Midbrain (tissue), 1 donor: ENCODE measurements around the gene LGALS12.
A peak's percentile ranks its signal among the peaks of the same experiment; 100 is the strongest.

Experiments
- DNase-seq: peaks from one replicate; lab custom pipeline; 2025; lab: John Stamatoyannopoulos, UW

Gene LGALS12, protein sequence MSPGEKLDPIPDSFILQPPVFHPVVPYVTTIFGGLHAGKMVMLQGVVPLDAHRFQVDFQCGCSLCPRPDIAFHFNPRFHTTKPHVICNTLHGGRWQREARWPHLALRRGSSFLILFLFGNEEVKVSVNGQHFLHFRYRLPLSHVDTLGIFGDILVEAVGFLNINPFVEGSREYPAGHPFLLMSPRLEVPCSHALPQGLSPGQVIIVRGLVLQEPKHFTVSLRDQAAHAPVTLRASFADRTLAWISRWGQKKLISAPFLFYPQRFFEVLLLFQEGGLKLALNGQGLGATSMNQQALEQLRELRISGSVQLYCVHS

DNA sequence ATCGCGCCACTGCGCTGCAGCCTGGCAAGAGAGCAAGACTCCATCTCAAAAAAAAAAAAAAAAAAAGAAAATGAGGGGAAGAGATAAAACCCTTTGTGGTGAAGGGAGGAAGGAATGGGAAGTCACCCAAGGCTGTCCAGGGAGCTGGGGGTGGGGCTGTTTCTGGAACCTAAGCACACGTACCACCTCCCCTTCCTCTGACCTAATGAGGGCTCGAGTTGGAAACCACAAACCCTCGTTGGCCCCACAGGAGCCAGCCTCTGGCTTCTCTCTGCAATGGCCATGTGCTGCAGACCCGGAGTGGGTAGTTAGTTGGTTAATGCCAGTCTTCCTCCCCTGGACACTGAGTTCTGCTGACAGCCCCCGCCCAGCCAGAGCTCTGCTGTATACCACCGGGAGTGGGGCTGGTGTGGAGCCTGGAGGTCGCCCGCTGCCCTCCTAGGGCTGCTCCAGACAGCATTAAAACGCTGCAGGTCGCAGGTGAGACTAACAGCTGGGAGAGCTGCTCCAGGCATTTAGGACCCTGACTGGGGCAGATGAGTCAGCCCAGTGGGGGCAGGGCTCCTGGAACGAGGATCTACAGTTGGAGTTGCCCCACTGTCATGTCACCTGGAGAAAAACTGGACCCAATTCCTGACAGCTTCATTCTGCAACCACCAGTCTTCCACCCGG is at the start of gene LGALS12:
Gene LGALS12 (plus strand): TSS at position 228 of the 672 bp plus-strand sequence. CDS start 375 bp downstream, at position 603.
- no peak for DNase-seq

DNA sequence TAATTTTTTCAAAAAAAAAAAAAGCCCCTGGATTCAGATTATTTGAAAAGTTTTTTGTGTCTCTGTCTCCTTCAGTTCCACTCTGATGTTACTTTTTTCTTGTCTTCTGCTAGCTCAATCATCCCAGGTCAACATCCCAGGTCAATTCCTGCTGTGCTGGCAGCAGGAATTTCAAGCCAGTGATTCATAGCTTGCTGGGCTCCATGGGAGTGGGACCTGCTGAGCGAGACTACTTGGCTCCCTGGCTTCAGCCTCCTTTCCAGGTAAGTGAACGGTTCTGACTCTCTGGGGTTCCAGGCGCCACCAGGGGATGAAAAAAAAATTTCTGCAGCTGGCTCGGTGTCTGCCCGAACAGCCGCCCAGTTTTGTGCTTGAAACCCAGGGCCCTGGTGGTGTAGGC is 46.3 kb upstream of the LGALS12 start:
- DNase-seq, result no peak

DNA sequence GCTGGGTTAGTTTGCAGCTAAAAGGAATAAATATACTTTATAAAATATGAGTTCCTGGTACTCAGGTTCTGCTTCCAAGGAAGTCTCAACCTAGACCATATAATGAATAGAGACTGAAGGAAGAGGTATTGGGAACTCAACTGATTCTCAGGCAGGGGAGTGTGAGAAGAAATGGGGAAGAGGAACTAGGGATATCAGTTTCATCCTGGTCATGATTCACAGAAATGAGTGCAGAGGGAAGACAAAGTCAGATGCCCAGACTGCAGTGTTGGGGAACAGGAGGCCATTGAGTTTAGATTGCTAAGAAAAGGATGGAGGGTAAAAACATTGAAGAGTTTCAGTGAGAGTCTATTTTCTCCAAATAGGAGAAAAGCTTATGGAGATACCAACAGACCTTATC is 43.7 kb upstream of the LGALS12 start:
- DNase-seq, result no peak

DNA sequence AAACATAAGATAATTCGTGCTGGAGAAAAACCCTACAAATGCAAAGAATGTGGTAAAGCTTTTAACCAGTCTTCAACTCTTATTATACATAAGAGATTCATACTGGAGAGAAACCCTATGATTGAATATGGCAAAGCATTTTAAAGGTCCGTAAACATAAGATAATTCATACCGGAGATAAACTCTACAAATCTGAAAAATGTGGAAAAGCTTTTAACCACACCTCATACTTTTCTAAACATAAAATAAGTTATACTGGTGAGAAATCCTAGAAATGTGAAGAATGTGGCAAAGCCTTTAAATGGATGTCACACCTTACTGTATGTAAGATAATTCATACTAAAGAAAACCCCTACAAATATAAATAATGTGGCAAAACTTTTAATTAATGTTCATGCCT is 35.6 kb upstream of the LGALS12 start:
- no peak for DNase-seq

DNA sequence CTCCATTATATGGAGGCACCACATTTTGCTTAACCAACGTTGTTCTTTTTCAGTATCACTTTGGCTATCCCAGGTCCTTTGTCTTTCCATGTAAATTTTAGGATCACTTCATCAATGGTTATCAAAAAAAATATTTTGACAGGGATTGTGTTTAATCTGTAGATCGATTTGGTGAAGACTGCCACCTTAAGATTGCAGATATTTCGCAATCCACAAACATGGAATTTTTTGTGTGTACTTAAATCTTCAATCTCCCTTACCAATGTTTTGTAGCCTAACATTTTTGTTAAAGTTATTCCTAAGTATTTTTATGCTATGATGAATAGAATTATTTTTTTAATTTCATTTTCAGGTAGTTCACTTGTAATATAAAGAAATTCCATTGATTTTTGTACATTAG is 33.5 kb upstream of the LGALS12 start:
- no peak for DNase-seq

DNA sequence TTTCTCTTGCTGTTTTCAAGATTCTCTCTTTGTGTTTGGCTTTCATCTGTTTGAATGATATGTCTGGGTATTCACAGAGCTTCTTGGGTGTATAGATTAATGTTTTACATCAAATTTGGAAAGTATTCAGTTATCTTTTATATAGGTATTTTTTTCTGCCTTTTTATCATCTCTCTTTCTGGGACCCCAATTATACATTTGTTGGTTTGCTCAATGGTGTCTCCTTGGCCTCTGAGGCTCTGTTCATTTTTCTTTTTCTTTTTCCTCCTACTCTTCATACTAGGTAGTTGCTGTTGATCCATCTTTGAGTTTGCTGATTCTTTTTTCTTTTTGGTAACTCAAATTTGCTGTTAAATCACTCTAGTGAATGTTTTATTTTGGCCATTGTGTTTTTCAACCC is 29.3 kb upstream of the LGALS12 start:
- no peak for DNase-seq

DNA sequence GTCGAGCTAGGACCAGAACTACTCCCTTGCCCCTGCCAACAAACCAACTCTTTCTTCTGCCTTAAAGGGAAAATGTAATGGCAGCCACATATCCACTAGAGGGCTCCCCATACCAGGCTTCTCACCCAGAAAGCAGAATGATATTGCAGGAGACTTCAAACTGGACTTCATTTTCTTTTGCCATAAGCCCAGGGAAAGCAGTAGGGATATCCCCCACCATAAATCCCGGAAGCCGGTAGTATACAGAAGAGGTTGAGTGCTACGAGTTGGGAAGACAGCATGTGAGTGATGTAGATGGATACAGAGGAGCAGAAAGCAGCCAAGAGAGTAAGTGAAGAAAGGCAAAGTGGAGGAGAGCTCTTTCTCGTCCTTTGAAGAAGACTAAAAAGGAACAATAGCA is 27.0 kb upstream of the LGALS12 start:
- peak; percentile 86 for DNase-seq

DNA sequence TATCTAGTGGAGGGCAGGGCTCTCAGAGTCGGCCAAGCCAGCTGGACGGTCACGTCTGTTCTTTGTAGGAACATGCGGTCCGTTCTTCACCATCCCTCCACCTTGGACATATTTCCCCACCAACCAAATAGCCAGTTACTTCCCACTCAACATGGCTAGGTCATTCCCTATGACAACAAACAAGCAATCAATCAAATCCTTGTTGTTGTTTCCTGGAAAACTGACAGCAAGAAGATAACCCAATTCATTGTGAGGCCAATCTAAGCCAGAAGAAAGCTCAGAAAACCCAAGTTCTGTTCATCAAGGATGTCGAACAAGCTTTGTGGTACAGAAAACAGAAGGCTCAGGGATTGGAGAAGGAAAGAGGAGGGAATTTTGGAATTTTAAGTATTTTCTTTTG is 25.8 kb upstream of the LGALS12 start:
- DNase-seq, result no peak

DNA sequence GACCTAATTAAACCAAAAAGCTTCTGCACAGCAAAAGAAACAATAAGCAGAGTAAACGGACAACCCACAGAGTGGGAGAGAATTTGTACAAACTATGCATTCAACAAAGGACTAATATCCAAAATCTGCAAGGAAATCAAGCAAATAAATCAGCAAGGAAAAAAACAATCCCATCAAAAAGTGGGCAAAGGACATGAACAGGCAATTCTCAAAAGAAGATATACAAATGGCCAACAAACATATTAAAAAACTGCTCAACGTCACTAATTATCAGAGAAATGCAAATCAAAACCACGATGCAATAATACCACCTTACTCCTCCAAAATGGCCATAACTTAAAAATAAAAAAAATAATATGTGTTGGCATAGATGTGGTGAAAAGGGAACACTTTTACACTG is 20.1 kb upstream of the LGALS12 start:
- DNase-seq, result no peak

DNA sequence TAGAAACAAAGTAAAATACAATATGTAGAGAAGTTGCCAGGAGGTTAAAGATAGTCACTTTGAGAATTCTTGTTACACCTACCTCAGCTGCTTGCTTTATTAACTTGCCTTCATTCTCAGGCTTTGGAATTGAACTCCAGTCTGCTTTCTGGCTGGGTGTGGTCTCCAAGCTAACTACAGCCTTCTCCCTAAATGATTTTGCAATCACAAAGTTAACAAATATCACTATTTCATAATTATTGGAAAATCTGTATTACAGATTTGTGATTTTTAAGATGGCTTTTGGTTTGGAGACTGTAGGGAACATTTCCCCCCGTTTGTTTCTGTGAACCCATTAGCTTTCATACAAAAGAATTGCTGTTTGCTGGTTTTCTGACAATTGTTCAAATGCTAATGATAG is 17.1 kb upstream of the LGALS12 start:
- no peak for DNase-seq

DNA sequence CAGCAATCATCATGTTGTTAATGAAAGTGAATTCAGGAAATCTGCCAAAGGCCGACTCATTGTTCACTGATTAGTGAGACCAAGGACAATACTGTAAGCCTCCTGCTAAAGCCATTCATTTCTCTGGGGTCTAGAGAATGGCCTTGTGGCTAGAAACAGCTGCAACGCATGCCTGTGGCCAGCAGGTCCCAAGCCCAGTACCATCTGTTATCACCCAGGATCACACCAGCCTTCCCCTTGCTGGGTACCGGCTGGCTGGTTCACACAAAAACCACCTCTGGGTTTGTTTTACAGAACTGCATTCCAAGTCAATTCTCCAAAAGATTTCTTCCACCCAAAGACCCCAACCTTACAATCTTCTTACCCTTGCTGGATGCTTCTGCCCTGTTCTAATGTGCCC is 16.0 kb upstream of the LGALS12 start:
- DNase-seq, result no peak

DNA sequence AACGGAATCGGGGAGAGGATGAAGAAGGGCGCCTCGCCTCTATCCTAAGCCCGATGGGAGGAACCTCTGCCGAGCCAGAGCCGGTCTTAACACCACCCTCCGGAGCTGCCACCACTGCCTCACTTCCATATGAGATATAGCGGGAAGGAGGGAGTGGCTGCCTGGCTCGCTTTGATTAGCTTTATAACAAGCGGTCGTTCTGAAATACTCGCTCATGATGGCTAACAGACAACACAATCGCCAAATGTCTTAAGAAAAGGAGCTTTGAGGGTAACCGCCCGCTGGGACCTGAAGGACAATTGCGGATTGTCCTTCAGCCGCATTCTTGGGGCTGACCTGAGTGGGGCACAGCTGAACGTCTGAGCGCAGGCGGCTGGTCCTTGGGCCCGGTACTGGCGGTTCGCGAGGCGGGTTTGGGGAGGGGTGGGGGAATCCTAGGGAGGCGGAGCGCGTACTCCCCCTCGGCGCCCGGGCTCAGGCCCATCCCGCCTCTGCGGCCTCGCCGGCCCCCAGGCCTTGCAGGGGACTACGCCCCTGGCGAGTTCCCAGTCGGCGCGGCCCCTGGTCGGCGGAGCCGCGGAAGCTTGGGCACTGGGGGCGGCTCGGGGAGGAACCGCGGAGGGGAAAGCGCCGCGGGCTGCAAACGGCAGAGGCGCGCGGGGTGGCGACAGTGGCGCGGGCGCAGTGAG is 15.2 kb upstream of the LGALS12 start, which contains the start of gene PLAAT5:
Gene PLAAT5 (minus strand): TSS at position 617 of the 689 bp plus-strand sequence. CDS start 133 bp downstream, at position 484.
- peak; percentile 48 for DNase-seq

DNA sequence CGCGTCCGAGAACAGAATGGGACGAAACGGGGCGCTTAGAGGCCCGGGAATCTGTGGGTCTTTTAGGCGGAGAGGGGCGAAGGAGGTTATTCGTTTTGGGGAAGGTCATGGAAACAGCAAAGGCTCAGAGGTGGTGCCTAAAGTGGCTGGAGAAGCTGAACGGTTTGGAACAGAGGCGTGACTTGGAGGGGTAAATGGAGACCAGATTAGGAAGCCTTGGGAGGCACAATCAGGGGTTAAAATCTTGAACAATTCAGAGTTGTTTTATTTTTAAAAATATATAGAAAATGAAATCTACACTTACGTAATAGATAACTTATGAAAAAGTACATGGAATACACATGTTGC is 14.7 kb upstream of the LGALS12 start:
- no peak for DNase-seq

DNA sequence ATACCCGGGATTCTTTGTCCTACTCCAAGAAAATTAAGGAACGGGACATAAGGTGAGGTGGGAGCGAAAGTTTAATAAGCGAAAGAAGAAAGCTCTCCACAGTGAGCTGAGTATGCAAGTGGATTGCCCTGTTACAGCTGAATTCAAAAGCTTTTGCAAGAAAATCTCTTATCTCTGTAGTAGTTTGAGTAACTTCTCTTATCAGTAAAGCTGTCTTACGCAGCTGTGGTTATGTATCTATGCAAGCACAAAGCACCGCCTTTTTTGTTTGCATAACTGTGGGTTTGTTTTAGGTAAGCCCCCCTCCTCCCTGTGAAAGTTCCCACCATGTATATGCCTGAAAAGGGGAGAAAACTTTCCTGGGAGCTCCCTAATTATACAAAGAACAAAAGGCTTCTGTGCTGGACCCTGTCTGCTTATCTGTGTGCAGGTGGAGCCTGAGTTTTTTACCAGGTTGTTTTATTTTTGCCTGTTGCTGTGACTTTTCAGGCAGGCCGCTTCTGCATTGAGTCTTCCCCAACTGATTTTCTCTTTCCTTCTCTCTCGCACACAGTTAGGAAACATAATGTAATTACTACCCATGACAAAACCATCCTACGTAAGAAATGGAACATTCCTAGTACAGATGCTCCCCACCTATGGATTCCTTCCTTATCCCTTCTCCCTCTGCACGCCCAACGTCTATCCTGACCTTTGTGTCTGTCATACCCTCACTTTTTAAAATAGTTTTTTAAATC is 14.1 kb upstream of the LGALS12 start:
- no peak for DNase-seq

DNA sequence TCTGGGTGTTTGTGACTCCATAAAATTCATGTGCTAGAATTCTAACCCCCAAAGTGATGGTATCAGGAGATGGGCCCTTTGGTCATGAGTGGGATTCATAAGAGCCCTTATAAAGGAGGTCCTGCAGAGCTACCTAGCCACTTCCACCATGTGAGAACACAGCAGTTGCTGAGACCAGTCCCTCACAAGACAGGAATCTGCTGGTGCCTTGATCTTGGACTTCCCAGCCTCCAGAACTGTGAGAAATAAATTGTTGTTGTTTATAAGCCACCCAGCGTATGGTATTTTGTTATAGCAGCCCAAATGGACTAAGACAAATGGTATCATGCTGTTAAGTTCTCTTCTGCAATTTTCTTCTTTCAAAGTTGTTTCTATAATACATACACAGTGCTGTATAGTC is 13.4 kb upstream of the LGALS12 start:
- no peak for DNase-seq

DNA sequence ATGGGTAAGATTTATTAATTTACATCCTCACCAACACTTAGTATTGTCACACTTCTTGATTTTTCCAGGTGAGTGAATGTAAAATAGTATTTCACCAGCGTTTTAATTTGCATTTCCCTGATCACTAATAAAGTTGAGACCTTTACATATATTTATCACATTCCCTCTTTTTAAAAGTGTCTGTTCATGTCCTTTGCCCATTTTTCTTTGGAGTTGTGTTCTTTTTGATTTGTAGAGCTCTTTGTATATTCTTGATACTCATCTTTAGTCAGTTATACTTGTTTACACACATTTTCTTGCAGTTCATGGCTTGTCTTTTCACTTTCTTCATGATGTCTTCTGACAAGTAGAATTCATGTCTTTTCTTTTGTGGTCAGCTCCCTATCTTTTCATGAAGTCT is 12.8 kb upstream of the LGALS12 start:
- DNase-seq, result no peak

DNA sequence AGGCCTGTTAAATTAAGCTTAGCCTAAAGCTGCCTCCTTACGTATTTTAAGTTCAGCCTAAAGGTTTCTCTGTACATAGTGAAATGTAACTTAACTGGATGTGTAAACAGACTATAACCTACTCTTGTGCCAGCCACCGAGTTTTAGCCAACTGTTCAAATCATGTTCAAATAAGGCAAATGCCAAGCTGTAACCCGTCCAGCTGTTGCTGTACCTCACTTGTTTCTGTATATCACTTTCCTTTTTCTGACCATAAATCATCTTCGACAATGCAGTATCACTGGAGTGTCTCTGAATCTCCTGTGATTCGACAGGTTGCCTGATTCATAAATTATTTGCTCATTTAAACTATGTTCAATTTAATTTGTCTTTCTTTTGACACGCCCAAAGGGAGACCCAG is 10.9 kb upstream of the LGALS12 start:
- DNase-seq, result no peak

DNA sequence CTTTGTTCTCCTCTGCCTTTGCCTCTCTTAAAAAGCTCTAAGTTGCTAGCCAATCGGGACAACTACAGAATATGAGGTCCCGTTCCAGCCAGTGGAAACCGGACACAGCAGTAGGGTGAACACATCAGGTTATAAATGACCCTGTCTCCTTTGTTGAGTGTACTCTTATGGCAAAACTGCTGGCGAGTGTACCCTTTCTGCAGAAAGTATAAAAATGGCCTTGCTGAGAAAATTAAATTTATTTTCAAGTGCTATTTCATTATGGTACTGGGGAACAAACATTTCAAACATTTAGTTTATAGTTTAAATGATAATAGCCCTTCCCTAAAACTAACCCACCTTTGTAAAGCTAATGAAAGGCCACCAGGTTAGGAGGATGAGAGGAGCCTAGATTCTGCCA is 6.0 kb upstream of the LGALS12 start:
- no peak for DNase-seq

DNA sequence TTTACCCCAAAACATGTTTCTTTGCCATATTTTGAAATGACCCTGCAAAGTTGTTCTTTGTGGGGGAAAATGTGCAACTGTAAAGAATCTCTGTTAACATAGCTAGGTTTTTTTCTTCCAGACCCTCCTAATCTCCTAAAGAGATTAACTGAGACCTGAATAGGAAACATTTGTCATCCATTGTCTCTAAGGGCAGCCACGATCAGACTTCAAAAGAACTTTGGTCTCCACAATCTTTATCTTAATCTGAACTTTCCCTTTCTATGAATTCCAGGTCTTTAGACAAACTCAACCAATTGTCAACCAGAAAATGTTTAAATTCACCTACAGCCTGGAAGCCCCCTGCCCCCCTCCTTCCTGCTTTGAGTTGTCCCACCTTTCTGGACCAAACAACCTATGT is 4.6 kb upstream of the LGALS12 start:
- no peak for DNase-seq

DNA sequence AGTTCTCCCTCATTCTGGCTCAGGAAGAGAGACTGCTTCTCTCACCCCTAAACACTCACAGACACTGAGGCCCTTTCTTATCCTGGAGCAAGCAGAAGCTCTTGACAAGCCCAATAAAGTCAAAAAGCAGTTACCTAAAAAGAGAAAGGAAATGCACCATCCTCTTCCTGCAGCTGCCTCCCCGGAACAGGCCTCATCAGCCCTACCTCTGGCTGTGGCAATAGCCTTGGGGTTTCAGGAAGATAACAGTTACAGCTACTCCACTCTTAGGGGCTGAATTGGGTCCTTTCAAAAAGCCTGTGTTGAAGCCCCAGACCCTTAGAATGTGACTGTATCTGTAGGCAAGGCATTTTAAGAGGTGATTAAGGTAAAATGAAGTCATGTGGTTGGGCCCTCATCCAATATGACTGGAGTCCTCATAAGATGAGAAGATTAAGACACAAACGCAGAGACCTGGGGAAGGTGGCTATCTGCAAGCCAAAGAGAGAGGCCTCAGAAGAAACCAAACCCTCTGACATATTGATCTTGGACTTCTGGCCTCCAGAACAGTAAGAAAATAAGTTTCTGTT is 3.5 kb upstream of the LGALS12 start:
- no peak for DNase-seq

DNA sequence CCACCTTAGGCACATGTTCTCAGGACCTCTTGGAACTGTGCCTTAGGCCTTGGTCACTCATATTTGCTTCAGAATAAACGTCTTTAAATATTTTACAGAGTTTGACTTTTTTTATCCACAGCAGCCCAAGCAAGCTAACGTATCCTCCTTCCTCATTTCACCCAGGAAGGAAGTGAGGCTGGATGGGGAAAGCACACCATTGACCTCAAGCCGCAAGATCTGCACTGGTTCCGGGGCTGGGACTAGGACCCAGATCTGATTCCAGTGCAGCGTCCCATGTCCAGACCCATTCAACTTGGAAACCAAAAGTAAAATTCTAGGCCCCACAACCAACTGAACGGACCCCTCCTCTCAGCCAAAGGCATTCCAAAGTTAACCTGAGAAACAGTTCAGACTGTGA is 2.4 kb upstream of the LGALS12 start:
- DNase-seq, result no peak

DNA sequence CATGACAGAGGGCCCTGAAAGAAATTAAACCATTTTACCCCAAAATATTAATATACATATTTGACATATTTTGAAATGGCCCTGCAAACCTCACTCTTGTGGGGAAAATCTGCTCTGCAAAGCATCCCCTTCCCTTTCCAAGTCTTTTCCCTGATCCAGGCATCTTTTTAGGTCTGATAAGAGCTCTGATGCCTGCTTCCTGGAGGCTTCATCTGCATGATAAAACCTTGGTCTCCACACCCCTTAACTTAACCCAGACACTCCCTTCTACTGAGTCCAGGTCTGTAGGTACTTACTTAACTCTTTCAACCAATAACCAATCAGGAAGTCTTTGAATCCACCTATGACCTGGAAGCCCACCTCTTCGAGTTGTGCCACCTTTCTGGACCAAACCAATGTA is 1.8 kb upstream of the LGALS12 start:
- DNase-seq, result no peak
